ENCODE measurements around the gene WDR35. TPM values are rescaled to one million over a fixed set of nuclear protein-coding genes. Genes with fewer than 3 reads are reported as not detected.

WDR35 gene
- total RNA-seq, 2 donors from 2014 or later = 6.7 to 8.9 TPM

DNA sequence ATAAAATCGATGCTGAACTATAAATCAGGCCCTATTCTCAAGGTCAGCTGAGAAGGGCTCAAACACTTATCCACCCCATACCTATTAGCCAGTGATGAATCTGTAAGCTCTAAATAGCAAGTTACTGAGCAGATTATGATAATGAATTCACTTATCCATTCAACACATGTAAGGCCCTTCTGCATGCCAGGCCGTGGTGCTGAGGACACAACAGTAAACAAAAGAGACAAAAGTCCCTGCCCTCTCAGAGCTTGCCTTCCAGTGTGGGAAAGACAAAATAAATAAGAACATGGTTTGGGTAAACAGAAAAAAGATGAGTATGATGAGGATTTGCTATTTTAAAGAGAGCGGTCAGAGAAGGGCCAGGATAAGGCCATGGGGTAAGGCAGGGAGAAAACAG is 99.8 kb downstream of the WDR35 start:
- no peak for DNase-seq
- H3K36me3 ChIP-seq (replicated peaks in 1 of 2; ENCODE audit: insufficient read depth in 1 of 2, low read depth in 2 of 2) = no peaks in the 10 kb centered on the region
- no peak overlapping the region for H3K27ac ChIP-seq
- TF ChIP-seq CTCF (IDR thresholded peaks at IDR 0.05) (no peak), POLR2A (IDR thresholded peaks at IDR 0.05) (no peak)
- intact Hi-C loops (cut with DNase I) = no loop called here
- H3K4me1 ChIP-seq = no peaks in the 10 kb centered on the region
- ATAC-seq = no peak
- H3K27me3 ChIP-seq = no peaks in the 10 kb centered on the region
- no peak overlapping the region for H3K4me3 ChIP-seq
- WGBS, 2 donors = 69 to 77% methylated on average over 3 of the region's 3 CpGs
- no peaks in the 10 kb centered on the region for H3K9me3 ChIP-seq

- H3K9me3 ChIP-seq = no peaks in the 10 kb centered on the region
- WGBS, 2 donors = 90 to 92% methylated on average over 4 of the region's 4 CpGs
- no peaks in the 10 kb centered on the region for H3K36me3 ChIP-seq (replicated peaks in 1 of 2; ENCODE audit: insufficient read depth in 1 of 2, low read depth in 2 of 2)
- H3K27ac ChIP-seq = no peak overlapping the region
- no peaks in the 10 kb centered on the region for H3K4me1 ChIP-seq
- TF ChIP-seq CTCF (IDR thresholded peaks at IDR 0.05) (no peak), POLR2A (IDR thresholded peaks at IDR 0.05) (no peak)
- no peak overlapping the region for H3K4me3 ChIP-seq
- no peak for ATAC-seq
- intact Hi-C loops (cut with DNase I) = no loop called here
- DNase-seq = no peak
- H3K27me3 ChIP-seq = no peaks in the 10 kb centered on the region
Measured at GRCh38 chr2:19888831-19889230, 101.1 kb downstream of the WDR35 start.

GRCh38 chr2:19887510-19887909 is 102.4 kb downstream of the WDR35 start:
- intact Hi-C loops (cut with DNase I) = no loop called here
- no peak overlapping the region for H3K4me3 ChIP-seq

GRCh38 chr2:19886261-19886660 is 103.6 kb downstream of the WDR35 start:
- intact Hi-C loops (cut with DNase I) = no loop called here
- H3K9me3 ChIP-seq = no peaks in the 10 kb centered on the region
- H3K27ac ChIP-seq = no peak overlapping the region
- DNase-seq = no peak
- ATAC-seq = no peak
- H3K4me3 ChIP-seq = no peak overlapping the region
- TF ChIP-seq CTCF (IDR thresholded peaks at IDR 0.05) (no peak), POLR2A (IDR thresholded peaks at IDR 0.05) (no peak)
- no peaks in the 10 kb centered on the region for H3K36me3 ChIP-seq (replicated peaks in 1 of 2; ENCODE audit: insufficient read depth in 1 of 2, low read depth in 2 of 2)
- WGBS, 2 donors = 77 to 89% methylated on average over 8 to 11 of the region's 11 CpGs
- no peaks in the 10 kb centered on the region for H3K27me3 ChIP-seq
- H3K4me1 ChIP-seq = no peaks in the 10 kb centered on the region

More at GRCh38 chr2:19887510-19887909, 102.4 kb downstream of the WDR35 start:
- DNase-seq (no peak), ATAC-seq (no peak)
- Histone ChIP-seq H3K27ac (no peak overlapping the region), H3K36me3 (replicated peaks in 1 of 2; ENCODE audit: insufficient read depth in 1 of 2, low read depth in 2 of 2) (no peaks in the 10 kb centered on the region), H3K27me3 (no peaks in the 10 kb centered on the region), H3K9me3 (no peaks in the 10 kb centered on the region), H3K4me1 (no peaks in the 10 kb centered on the region)
- 76 to 84% methylated on average over 7 of the region's 7 CpGs for WGBS, 2 donors
- no peak for TF ChIP-seq POLR2A (IDR thresholded peaks at IDR 0.05)
- no peak for TF ChIP-seq CTCF (IDR thresholded peaks at IDR 0.05)

DNA sequence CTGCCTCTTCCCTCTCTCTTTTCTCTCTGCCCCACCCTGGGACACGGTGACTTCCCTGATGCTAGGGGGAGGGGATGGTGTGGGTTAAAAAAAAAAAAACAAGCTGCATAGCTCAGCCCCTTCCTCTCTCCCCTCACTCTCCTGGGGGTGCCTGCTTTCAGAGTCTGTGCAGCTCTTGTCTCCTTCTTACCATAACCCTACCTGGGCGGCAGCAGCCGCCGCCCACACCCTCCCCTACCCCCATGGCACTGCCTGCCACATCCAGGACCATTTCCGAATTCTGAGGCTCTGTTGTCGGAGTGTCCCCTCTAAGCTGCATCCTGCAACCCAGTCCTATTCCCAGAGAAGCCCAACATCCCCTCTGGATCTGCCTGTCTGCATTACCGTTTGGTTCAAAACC is 104.1 kb downstream of the WDR35 start:
- Histone ChIP-seq H3K9me3 (no peaks in the 10 kb centered on the region), H3K4me3 (no peak overlapping the region), H3K27me3 (no peaks in the 10 kb centered on the region), H3K4me1 (no peaks in the 10 kb centered on the region), H3K27ac (no peak overlapping the region), H3K36me3 (replicated peaks in 1 of 2; ENCODE audit: insufficient read depth in 1 of 2, low read depth in 2 of 2) (no peaks in the 10 kb centered on the region)
- WGBS, 2 donors = 73% methylated on average over 7 of the region's 7 CpGs
- TF ChIP-seq POLR2A (IDR thresholded peaks at IDR 0.05) (no peak), CTCF (IDR thresholded peaks at IDR 0.05) (no peak)
- DNase-seq (no peak), ATAC-seq (no peak)
- intact Hi-C loops (cut with DNase I) = no loop called here

All from body of pancreas (tissue), 4 donors.